Gastrocnemius medialis (tissue), 4 donors: ENCODE data around the gene OR4D2. TPM values are rescaled to one million over a fixed set of nuclear protein-coding genes. Genes with fewer than 3 reads are reported as not detected.

Source experiments
- ATAC-seq, 2 donors: fragments of 150-250 bp; one replicate each; pipeline ENCODE4 v1.9.1; 2016
- DNase-seq, 2 donors: peaks; one replicate each; pipeline ENCODE4 v3.0.0-alpha.2; 2019
- H3K27ac ChIP-seq, 4 donors: fragments of 200-600 bp; sonication (generic); 1 replicate in 1 of 4; 2 replicates in 3 of 4; pipeline ENCODE4 v1.5.1; 2016 to 2018; ENCODE audit warnings: mild to moderate bottlenecking in 2 of 4, moderate library complexity in 1 of 4
- H3K27me3 ChIP-seq, 3 donors: fragments of 200-600 bp; sonication (generic) in 2 of 3; 1 replicate in 1 of 3; 2 replicates in 2 of 3; pipeline versions ENCODE4 v1.5.1 to v1.6.0; 2016 to 2019; ENCODE audit warnings: mild to moderate bottlenecking in 1 of 3, moderate library complexity in 1 of 3
- H3K36me3 ChIP-seq, 2 donors: fragments of 200-600 bp; sonication (generic) in 1 of 2; one replicate each; pipeline ENCODE4 v1.5.1; 2017 to 2018
- H3K4me1 ChIP-seq, 2 donors: fragments of 200-600 bp; sonication (generic) in 1 of 2; one replicate each; pipeline ENCODE4 v1.5.1; 2016 to 2017; ENCODE audit warnings: mild to moderate bottlenecking in 2 of 2
- H3K4me3 ChIP-seq, 4 donors: fragments of 200-600 bp; sonication (generic) in 3 of 4; 1 replicate in 1 of 4; 2 replicates in 3 of 4; pipeline ENCODE4 v1.5.1; 2016 to 2019; ENCODE audit warnings: mild to moderate bottlenecking in 2 of 4
- H3K9me3 ChIP-seq, 3 donors: fragments of 200-600 bp; sonication (generic) in 2 of 3; 1 replicate in 1 of 3; 2 replicates in 2 of 3; pipeline ENCODE4 v1.5.1; 2016 to 2019
- CTCF ChIP-seq, 5 experiments: fragments of 450-650 bp in 3 of 5; fragments of 200-600 bp in 2 of 5; sonication (generic) in 2 of 5; IDR thresholded peaks in 4 of 5; conservative IDR thresholded peaks in 1 of 5; 1 replicate in 4 of 5; 2 replicates in 1 of 5; pipeline ENCODE4 v1.5.1; 2016 to 2019; ENCODE audit warnings: antibody characterized with exemption in 5 of 5, mild to moderate bottlenecking in 3 of 5, moderate library complexity in 3 of 5
- POLR2A ChIP-seq, 2 donors: fragments of 450-650 bp; IDR thresholded peaks; one replicate each; pipeline ENCODE4 v1.6.1; 2017; ENCODE audit warnings: antibody characterized with exemption in 2 of 2, mild to moderate bottlenecking in 2 of 2, moderate library complexity in 2 of 2
- in situ Hi-C, 4 donors: fragments of 200-750 bp; cut with MboI; loops; one replicate each; pipeline versions ENCODE4 v1.15.0 to v1.8.0; 2017; ENCODE audit warnings: low sequenced_read_pairs in 4 of 4
- intact Hi-C: fragments of 100-400 bp; cut with DNase I; formaldehyde crosslinking; loops from one replicate; pipeline ENCODE4 v1.15.1; 2023; ENCODE audit warnings: low total_unique reads
- total RNA-seq, 4 donors: library from RNA; depleted of rRNA; stranded (reverse); fragments of >200 nt; gene quantifications; one replicate each; pipeline versions ENCODE4 v1.1.0 to v1.2.3, GENCODE V29; 2016

OR4D2 gene
- total RNA-seq, 4 donors from 2014 or later: not detected

GRCh38 chr17:58217766-58218165 lies 51.0 kb downstream of the OR4D2 start:
- ATAC-seq: no peak
- DNase-seq: no peak
- no peak overlapping the region for H3K27ac ChIP-seq
- no peak for TF ChIP-seq POLR2A (IDR thresholded peaks at IDR 0.05)
- no peak for TF ChIP-seq CTCF (IDR thresholded peaks at IDR 0.05 in 4 of 5, conservative IDR thresholded peaks at IDR 0.05 in 1 of 5)
- H3K4me1 ChIP-seq: peaks cover 7 to 9% of the 10 kb centered on the region in 2 donors
- peaks cover 0 to 34% of the 10 kb centered on the region in 2 donors for H3K36me3 ChIP-seq
- no peaks in the 10 kb centered on the region for H3K27me3 ChIP-seq
- in situ Hi-C loops: no loop called here
- H3K9me3 ChIP-seq: no peaks in the 10 kb centered on the region
- H3K4me3 ChIP-seq: no peak overlapping the region
- intact Hi-C loops: loop anchor here (2.0 to 5.0 kb wide), 2 partner anchors 135 kb away; partner anchors contain the start of genes DYNLL2 and SUPT4H1

GRCh38 chr17:58219007-58219788 lies 52.4 kb downstream of the OR4D2 start, which contains the start of gene MKS1:
TSS of gene MKS1 (minus strand) at chr17:58219255. CDS start at chr17:58219230, 25 bp downstream.
- TF ChIP-seq POLR2A (IDR thresholded peaks at IDR 0.05): peak in 1 of 2 donors; percentile 20
- peak; percentile 59 to 83 (median 66) for TF ChIP-seq CTCF (IDR thresholded peaks at IDR 0.05 in 4 of 5, conservative IDR thresholded peaks at IDR 0.05 in 1 of 5)

GRCh38 chr17:58219789-58220183 lies 53.0 kb downstream of the OR4D2 start:
- no peak for DNase-seq
- Histone ChIP-seq H3K27me3 (no peaks in the 10 kb centered on the region), H3K4me3 (peak overlapping the region; percentile 62 to 88 (median 78)), H3K4me1 (peaks cover 7 to 9% of the 10 kb centered on the region in 2 donors), H3K36me3 (peaks cover 0 to 15% of the 10 kb centered on the region in 2 donors), H3K27ac (peak overlapping the region; percentile 75 to 86 (median 79)), H3K9me3 (no peaks in the 10 kb centered on the region)
- no peak for ATAC-seq
- intact Hi-C loops (loop anchor here (2.0 to 5.0 kb wide), 2 partner anchors 133 to 137 kb away; partner anchors contain the start of genes DYNLL2 and SUPT4H1), in situ Hi-C loops (no loop called here)
- no peak for TF ChIP-seq CTCF (IDR thresholded peaks at IDR 0.05 in 4 of 5, conservative IDR thresholded peaks at IDR 0.05 in 1 of 5)
- TF ChIP-seq POLR2A (IDR thresholded peaks at IDR 0.05): no peak

More at GRCh38 chr17:58219007-58219788, 52.4 kb downstream of the OR4D2 start, which contains the start of gene MKS1:
- ATAC-seq (peak; percentile 95 to 98), DNase-seq (peak; percentile 85 to 92)
- Histone ChIP-seq H3K4me1 (peaks cover 7 to 9% of the 10 kb centered on the region in 2 donors), H3K4me3 (peak within 1 kb of the TSS; percentile 62 to 88 (median 78)), H3K36me3 (peaks cover 0 to 19% of the 10 kb centered on the region in 2 donors), H3K27ac (peak within 1 kb of the TSS; percentile 75 to 86 (median 79)), H3K27me3 (no peaks in the 10 kb centered on the region), H3K9me3 (no peaks in the 10 kb centered on the region)
- in situ Hi-C loops: no loop called here
- intact Hi-C loops: loop anchor here (2.0 to 5.0 kb wide), 2 partner anchors 133 to 136 kb away; partner anchors contain the start of genes DYNLL2 and SUPT4H1

Other genes with a start within 250 kb of the OR4D2 start
- gene CUEDC1, start 211.6 kb upstream of the OR4D2 start, total RNA-seq: 10 to 100 TPM; 31.2 to 43.9 (median 34.3) TPM
- gene VEZF1, start 178.7 kb upstream of the OR4D2 start, total RNA-seq: 100 to 1,000 TPM in 3 of 4 donors, 10 to 100 TPM in 1; 99.9 to 137 (median 106) TPM
- 10 to 100 TPM; 69.4 to 85.4 (median 82.2) TPM for gene SRSF1, start 159.7 kb upstream of the OR4D2 start, total RNA-seq
- gene DYNLL2, start 83.6 kb upstream of the OR4D2 start, total RNA-seq: 10 to 100 TPM; 14.5 to 28.8 (median 20.4) TPM
- gene OR4D1, start 18.6 kb upstream of the OR4D2 start, total RNA-seq: not detected
- gene EPX, start 25.7 kb downstream of the OR4D2 start, total RNA-seq: not detected
- gene MKS1, start 52.3 kb downstream of the OR4D2 start, total RNA-seq: 1 to 10 TPM; 2.2 to 6.7 (median 2.8) TPM
- not detected for gene LPO, start 71.6 kb downstream of the OR4D2 start, total RNA-seq
- gene MPO, start 114.0 kb downstream of the OR4D2 start, total RNA-seq: under 1 TPM in 3 of 4 donors, not detected in 1; 0.18 to 0.32 (median 0.31) TPM
- gene TSPOAP1, start 161.8 kb downstream of the OR4D2 start, total RNA-seq: 1 to 10 TPM in 2 of 4 donors, under 1 TPM in 2; 0.72 to 1.6 (median 1.0) TPM
- gene SUPT4H1, start 185.2 kb downstream of the OR4D2 start, total RNA-seq: 10 to 100 TPM; 39.6 to 49.0 (median 41.1) TPM